Spleen (tissue), 7 donors: ENCODE results near the gene PCDH8.

Experiments used
- POLR2AphosphoS5 ChIP-seq, 3 donors: sonication (generic); formaldehyde crosslinking; IDR thresholded peaks; one replicate each; pipeline ENCODE4 v1.5.1; 2017; ENCODE audit warnings: antibody characterized with exemption in 3 of 3
- TF ChIP-seq, protein P1 (sequence below), 11 experiments: fragments of 200-600 bp in 7 of 11; fragments of 450-650 bp in 4 of 11; sonication (generic) in 4 of 11; IDR thresholded peaks in 8 of 11; conservative IDR thresholded peaks in 3 of 11; 1 replicate in 7 of 11; 2 replicates in 4 of 11; pipeline versions ENCODE4 v1.4.0 to v1.8.0; 2016 to 2021; ENCODE audit warnings: antibody characterized with exemption in 11 of 11, inconsistent platforms in 4 of 11, mild to moderate bottlenecking in 1 of 11
- donor health status: DM: no; HTN: no; CAD: no; lungs with moderate emphysema.
- donor health status: DM: no; HTN: no; CAD: no.
- donor health status: DM: no; HTN: no; CAD: no.

DNA sequence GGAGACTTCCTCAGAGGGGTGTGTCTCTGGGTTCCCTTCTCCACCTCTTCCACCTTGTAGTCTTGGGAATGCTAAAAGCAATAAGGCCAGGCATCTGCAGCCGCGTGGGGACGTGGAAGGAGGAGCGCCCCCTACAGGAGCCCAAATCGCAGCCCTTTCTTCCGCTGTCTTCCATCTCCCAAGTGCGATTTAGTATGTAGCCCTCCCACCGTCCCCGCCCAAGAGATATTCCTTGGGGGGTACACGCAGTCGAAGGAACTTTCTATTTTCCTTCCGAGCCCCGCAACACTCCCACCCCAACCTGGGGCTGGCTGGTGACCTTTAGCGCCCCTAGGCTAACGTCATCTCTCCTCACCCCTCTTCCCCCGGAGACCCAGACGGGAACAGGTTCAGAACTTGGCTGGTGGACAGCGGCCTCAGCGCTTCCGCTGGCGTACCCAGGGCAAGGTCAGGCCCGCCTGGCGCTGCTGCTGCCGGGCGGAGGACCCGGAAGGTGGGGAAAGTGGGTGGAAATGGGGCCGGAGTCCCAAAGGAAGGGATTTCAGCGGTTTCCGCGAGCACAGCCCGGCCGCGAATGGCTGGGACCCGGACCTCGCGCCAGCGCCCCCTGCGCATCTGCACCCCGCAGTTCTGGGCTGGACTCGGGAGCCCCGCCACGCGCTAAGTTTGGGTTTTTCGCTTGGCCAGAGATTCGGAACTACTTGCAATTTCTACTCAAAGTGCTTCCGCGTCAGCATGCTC, 2.1 kb upstream of the PCDH8 start:
- TF ChIP-seq, protein P1, sequence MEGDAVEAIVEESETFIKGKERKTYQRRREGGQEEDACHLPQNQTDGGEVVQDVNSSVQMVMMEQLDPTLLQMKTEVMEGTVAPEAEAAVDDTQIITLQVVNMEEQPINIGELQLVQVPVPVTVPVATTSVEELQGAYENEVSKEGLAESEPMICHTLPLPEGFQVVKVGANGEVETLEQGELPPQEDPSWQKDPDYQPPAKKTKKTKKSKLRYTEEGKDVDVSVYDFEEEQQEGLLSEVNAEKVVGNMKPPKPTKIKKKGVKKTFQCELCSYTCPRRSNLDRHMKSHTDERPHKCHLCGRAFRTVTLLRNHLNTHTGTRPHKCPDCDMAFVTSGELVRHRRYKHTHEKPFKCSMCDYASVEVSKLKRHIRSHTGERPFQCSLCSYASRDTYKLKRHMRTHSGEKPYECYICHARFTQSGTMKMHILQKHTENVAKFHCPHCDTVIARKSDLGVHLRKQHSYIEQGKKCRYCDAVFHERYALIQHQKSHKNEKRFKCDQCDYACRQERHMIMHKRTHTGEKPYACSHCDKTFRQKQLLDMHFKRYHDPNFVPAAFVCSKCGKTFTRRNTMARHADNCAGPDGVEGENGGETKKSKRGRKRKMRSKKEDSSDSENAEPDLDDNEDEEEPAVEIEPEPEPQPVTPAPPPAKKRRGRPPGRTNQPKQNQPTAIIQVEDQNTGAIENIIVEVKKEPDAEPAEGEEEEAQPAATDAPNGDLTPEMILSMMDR (IDR thresholded peaks at IDR 0.05 in 8 of 11, conservative IDR thresholded peaks at IDR 0.05 in 3 of 11), result no peak
- TF ChIP-seq POLR2AphosphoS5 (IDR thresholded peaks at IDR 0.05), result peak in 2 of 3 donors; percentile 40 to 60
